Fibroblast of skin of right quadriceps (primary cell): ENCODE measurements around the gene CASK.

Experiments
- DNase-seq: peaks from one replicate; pipeline ENCODE4 v3.0.0-alpha.2; 2013

CASK gene

GRCh38 chrX:41923211-41923977 lies at the start of gene CASK:
Gene CASK (minus strand): TSS chrX:41923554. CDS start chrX:41922988, 566 bp downstream.
- DNase-seq = peak; percentile 90

GRCh38 chrX:41971346-41971745 lies 48.0 kb upstream of the CASK start:
- no peak for DNase-seq

GRCh38 chrX:41970419-41970818 lies 47.1 kb upstream of the CASK start:
- no peak for DNase-seq

- DNase-seq = no peak
These were observed 40.0 kb upstream of the CASK start for GRCh38 chrX:41963348-41963747.

- DNase-seq = no peak
These were observed 36.8 kb upstream of the CASK start for GRCh38 chrX:41960142-41960541.

- DNase-seq = no peak
These were observed 35.5 kb upstream of the CASK start for GRCh38 chrX:41958861-41959260.

- no peak for DNase-seq
These were observed 32.7 kb upstream of the CASK start for GRCh38 chrX:41956027-41956426.

GRCh38 chrX:41952102-41952501 lies 28.7 kb upstream of the CASK start:
- DNase-seq = no peak

GRCh38 chrX:41946989-41947612 lies 23.7 kb upstream of the CASK start:
- DNase-seq = no peak

- no peak for DNase-seq
These were observed 22.9 kb upstream of the CASK start for GRCh38 chrX:41946235-41946634.

GRCh38 chrX:41935832-41936231 lies 12.5 kb upstream of the CASK start:
- no peak for DNase-seq

GRCh38 chrX:41933546-41933945 lies 10.2 kb upstream of the CASK start:
- DNase-seq = no peak

GRCh38 chrX:41932885-41933284 lies 9.5 kb upstream of the CASK start:
- no peak for DNase-seq

- DNase-seq = no peak
These were observed 8.2 kb upstream of the CASK start for GRCh38 chrX:41931591-41931990.

- peak; percentile 18 for DNase-seq
These were observed 777 bp upstream of the CASK start for GRCh38 chrX:41923978-41924683.

- DNase-seq = peak; percentile 13
These were observed 763 bp downstream of the CASK start for GRCh38 chrX:41922431-41923151.

- peak; percentile 31 for DNase-seq
These were observed 1.6 kb downstream of the CASK start for GRCh38 chrX:41921492-41922430.

GRCh38 chrX:41919870-41920269 lies 3.5 kb downstream of the CASK start:
- DNase-seq = no peak

GRCh38 chrX:41917517-41917916 lies 5.8 kb downstream of the CASK start:
- DNase-seq = no peak

GRCh38 chrX:41913476-41913875 lies 9.9 kb downstream of the CASK start:
- DNase-seq = peak; percentile 12

GRCh38 chrX:41912923-41913322 lies 10.4 kb downstream of the CASK start:
- peak; percentile 14 for DNase-seq

GRCh38 chrX:41909068-41909467 lies 14.3 kb downstream of the CASK start:
- DNase-seq = no peak
